Right atrium auricular region (tissue), 2 donors: ENCODE data around the gene CTNND2. TPM values are rescaled to one million over a fixed set of nuclear protein-coding genes. Genes with fewer than 3 reads are reported as not detected.

Experiments
- DNase-seq: peaks from one replicate; pipeline ENCODE4 v3.0.0-alpha.2; 2019; ENCODE audit warnings: low spot score
- H3K27ac ChIP-seq, 2 donors: fragments of 200-600 bp; sonication (generic); 1 replicate in 1 of 2; 2 replicates in 1 of 2; pipeline ENCODE4 v1.5.1; 2016 to 2019
- H3K27me3 ChIP-seq, 2 donors: fragments of 200-600 bp; sonication (generic); one replicate each; pipeline versions ENCODE4 v1.5.1 to v1.6.0; 2017 to 2019
- H3K36me3 ChIP-seq: fragments of 200-600 bp; sonication (generic); one replicate; pipeline ENCODE4 v1.5.1; 2016
- H3K4me1 ChIP-seq, 2 donors: fragments of 200-600 bp; sonication (generic); one replicate each; pipeline versions ENCODE4 v1.5.1 to v1.6.0; 2017 to 2019
- H3K4me3 ChIP-seq, 2 donors: fragments of 200-600 bp; sonication (generic); 1 replicate in 1 of 2; 2 replicates in 1 of 2; pipeline ENCODE4 v1.5.1; 2017 to 2019; ENCODE audit warnings: mild to moderate bottlenecking in 1 of 2, moderate library complexity in 1 of 2
- H3K9me3 ChIP-seq, 2 donors: fragments of 200-600 bp; sonication (generic); one replicate each; pipeline ENCODE4 v1.5.1; 2019
- CTCF ChIP-seq, 2 donors: fragments of 200-600 bp; sonication (generic); IDR thresholded peaks; one replicate each; pipeline ENCODE4 v1.5.1; 2019; ENCODE audit warnings: antibody characterized with exemption in 2 of 2
- total RNA-seq, 2 donors: library from RNA; depleted of rRNA; stranded (reverse); fragments of >200 nt; gene quantifications; one replicate each; pipeline ENCODE4 v1.1.0, GENCODE V29; 2016

The CTNND2 gene
- total RNA-seq, 2 donors from 2014 or later: 8.6 to 9.0 TPM

GRCh38 chr5:11777096-11777495, 127.2 kb downstream of the CTNND2 start:
- H3K4me1 ChIP-seq: peaks cover 0 to 5% of the 10 kb centered on the region in 2 donors
- no peaks in the 10 kb centered on the region for H3K9me3 ChIP-seq
- no peak for TF ChIP-seq CTCF (IDR thresholded peaks at IDR 0.05)
- no peak for DNase-seq
- no peak overlapping the region for H3K27ac ChIP-seq
- no peaks in the 10 kb centered on the region for H3K27me3 ChIP-seq
- H3K36me3 ChIP-seq: no peaks in the 10 kb centered on the region
- H3K4me3 ChIP-seq: no peak overlapping the region

- no peak for DNase-seq
- Histone ChIP-seq H3K4me3 (no peak overlapping the region), H3K27ac (no peak overlapping the region), H3K4me1 (peaks cover 0 to 5% of the 10 kb centered on the region in 2 donors), H3K27me3 (no peaks in the 10 kb centered on the region), H3K9me3 (no peaks in the 10 kb centered on the region), H3K36me3 (no peaks in the 10 kb centered on the region)
- no peak for TF ChIP-seq CTCF (IDR thresholded peaks at IDR 0.05)
Measured at GRCh38 chr5:11770310-11770709, 133.9 kb downstream of the CTNND2 start.

- no peak overlapping the region for H3K4me3 ChIP-seq
- no peaks in the 10 kb centered on the region for H3K4me1 ChIP-seq
- DNase-seq: no peak
- H3K9me3 ChIP-seq: no peaks in the 10 kb centered on the region
- no peaks in the 10 kb centered on the region for H3K36me3 ChIP-seq
- no peaks in the 10 kb centered on the region for H3K27me3 ChIP-seq
- no peak for TF ChIP-seq CTCF (IDR thresholded peaks at IDR 0.05)
- H3K27ac ChIP-seq: no peak overlapping the region
Measured at GRCh38 chr5:11760934-11761603, 143.2 kb downstream of the CTNND2 start.

GRCh38 chr5:11758321-11758720, 145.9 kb downstream of the CTNND2 start:
- H3K27me3 ChIP-seq: no peaks in the 10 kb centered on the region

GRCh38 chr5:11757661-11758060, 146.6 kb downstream of the CTNND2 start:
- Histone ChIP-seq H3K4me1 (no peaks in the 10 kb centered on the region), H3K36me3 (no peaks in the 10 kb centered on the region), H3K27ac (no peak overlapping the region), H3K27me3 (no peaks in the 10 kb centered on the region), H3K4me3 (no peak overlapping the region), H3K9me3 (no peaks in the 10 kb centered on the region)
- no peak for TF ChIP-seq CTCF (IDR thresholded peaks at IDR 0.05)
- DNase-seq: no peak

More at GRCh38 chr5:11758321-11758720, 145.9 kb downstream of the CTNND2 start:
- DNase-seq: no peak
- Histone ChIP-seq H3K4me3 (no peak overlapping the region), H3K36me3 (no peaks in the 10 kb centered on the region), H3K4me1 (no peaks in the 10 kb centered on the region), H3K27ac (no peak overlapping the region), H3K9me3 (no peaks in the 10 kb centered on the region)
- no peak for TF ChIP-seq CTCF (IDR thresholded peaks at IDR 0.05)

- no peaks in the 10 kb centered on the region for H3K9me3 ChIP-seq
- no peak for DNase-seq
- no peaks in the 10 kb centered on the region for H3K4me1 ChIP-seq
- H3K4me3 ChIP-seq: no peak overlapping the region
- H3K27ac ChIP-seq: no peak overlapping the region
- TF ChIP-seq CTCF (IDR thresholded peaks at IDR 0.05): no peak
- no peaks in the 10 kb centered on the region for H3K36me3 ChIP-seq
- H3K27me3 ChIP-seq: no peaks in the 10 kb centered on the region
Measured at GRCh38 chr5:11737010-11737409, 167.2 kb downstream of the CTNND2 start.
